DOHH2 (cell line): ENCODE data around the gene LDLRAD4.

Experiments used
- H3F3A ChIP-seq: fragments of 200-600 bp; sonication (generic), shearing (Covaris generic); 2 replicates; pipeline ENCODE4 v1.6.0; 2016; ENCODE audit warnings: antibody characterized with exemption, mild to moderate bottlenecking; ENCODE audit not compliant: control insufficient read depth, insufficient read depth
- H3K27ac ChIP-seq: fragments of 200-600 bp; sonication (generic); 2 replicates; pipeline ENCODE4 v1.5.1; 2014; ENCODE audit warnings: low read depth, mild to moderate bottlenecking, low read length, moderate library complexity
- H3K27me3 ChIP-seq: fragments of 200-600 bp; sonication (generic); 2 replicates; pipeline ENCODE4 v1.6.1; 2014; ENCODE audit warnings: mild to moderate bottlenecking, low read length, mixed read lengths; ENCODE audit not compliant: control insufficient read depth
- H3K36me3 ChIP-seq: fragments of 200-600 bp; sonication (generic); 2 replicates; pipeline ENCODE4 v1.6.1; 2014; ENCODE audit warnings: mild to moderate bottlenecking, low read length, moderate library complexity, mixed read lengths; ENCODE audit not compliant: control insufficient read depth
- H3K4me1 ChIP-seq: fragments of 200-600 bp; sonication (generic); 2 replicates; pipeline ENCODE4 v1.6.1; 2014; ENCODE audit warnings: mild to moderate bottlenecking, low read length, mixed read lengths; ENCODE audit not compliant: control insufficient read depth
- H3K4me2 ChIP-seq: fragments of 200-600 bp; sonication (generic); 2 replicates; pipeline ENCODE4 v1.6.0; 2014; ENCODE audit warnings: mild to moderate bottlenecking, low read length, moderate library complexity
- H3K4me3 ChIP-seq: fragments of 200-600 bp; sonication (generic); 2 replicates; pipeline ENCODE4 v1.5.1; 2014; ENCODE audit warnings: mild to moderate bottlenecking, low read length, mixed read lengths
- H3K79me2 ChIP-seq: fragments of 200-600 bp; sonication (generic); 2 replicates; pipeline ENCODE4 v1.6.1; 2014; ENCODE audit warnings: mild to moderate bottlenecking, low read length, mixed read lengths; ENCODE audit not compliant: control insufficient read depth
- H3K9me2 ChIP-seq: fragments of 200-600 bp; sonication (generic); replicated peaks from 2 replicates; pipeline ENCODE4 v1.6.1; 2014; ENCODE audit warnings: mild to moderate bottlenecking, low read length, mixed read lengths; ENCODE audit not compliant: control insufficient read depth
- H3K9me3 ChIP-seq: fragments of 200-600 bp; sonication (generic); 2 replicates; pipeline ENCODE4 v1.6.1; 2014; ENCODE audit warnings: antibody characterized with exemption, low read length, mixed read lengths; ENCODE audit not compliant: control insufficient read depth, insufficient read depth
- H4K20me1 ChIP-seq: fragments of 200-600 bp; sonication (generic); 2 replicates; pipeline ENCODE4 v1.6.0; 2014; ENCODE audit warnings: low read depth, mild to moderate bottlenecking, antibody characterized with exemption, low read length, moderate library complexity; ENCODE audit not compliant: control insufficient read depth, insufficient read depth
- EZH2phosphoT487 ChIP-seq: fragments of 200-600 bp; sonication (generic); IDR thresholded peaks from 2 replicates; pipeline ENCODE4 v1.6.1; 2017; ENCODE audit warnings: borderline replicate concordance, mild to moderate bottlenecking, antibody characterized with exemption, low read length, moderate library complexity, mixed read lengths
- TF ChIP-seq, protein P1 (sequence below): fragments of 200-600 bp; sonication (generic); IDR thresholded peaks from one replicate; pipeline ENCODE4 v1.5.1; 2014; ENCODE audit warnings: antibody characterized with exemption, mild to moderate bottlenecking, low read depth, low read length; ENCODE audit not compliant: poor library complexity, severe bottlenecking

LDLRAD4 gene

DNA sequence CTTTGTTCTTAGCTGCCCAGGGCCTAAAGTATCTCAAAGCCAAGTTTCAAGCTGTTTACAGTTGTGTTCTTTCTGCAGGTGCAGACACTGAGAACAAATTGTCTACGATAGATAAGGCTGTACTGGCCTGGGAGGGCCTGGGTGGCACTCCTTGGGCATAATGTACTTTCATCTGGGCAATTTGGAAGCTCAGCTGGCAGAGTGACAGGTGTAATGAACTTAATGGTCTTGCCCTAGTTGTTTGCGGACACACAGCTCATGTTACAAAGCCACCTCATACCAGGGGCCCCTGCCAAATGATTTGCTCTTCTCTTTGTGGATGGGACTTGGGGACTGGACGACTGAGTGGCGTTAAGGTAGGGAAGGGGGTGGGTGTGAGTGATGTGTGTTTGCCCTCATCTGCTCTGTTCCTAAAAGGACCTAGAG, 4.3 kb downstream of the LDLRAD4 start:
- H3K4me1 ChIP-seq, result no peaks in the 10 kb centered on the region
- no peaks in the 10 kb centered on the region for H3F3A ChIP-seq
- no peak overlapping the region for H3K27ac ChIP-seq
- no peak overlapping the region for H3K4me3 ChIP-seq
- no peaks in the 10 kb centered on the region for H3K9me3 ChIP-seq
- no peak overlapping the region for H3K4me2 ChIP-seq
- no peaks in the 10 kb centered on the region for H3K9me2 ChIP-seq
- H3K36me3 ChIP-seq, result no peaks in the 10 kb centered on the region
- TF ChIP-seq EZH2phosphoT487, result no peak
- TF ChIP-seq, protein P1, sequence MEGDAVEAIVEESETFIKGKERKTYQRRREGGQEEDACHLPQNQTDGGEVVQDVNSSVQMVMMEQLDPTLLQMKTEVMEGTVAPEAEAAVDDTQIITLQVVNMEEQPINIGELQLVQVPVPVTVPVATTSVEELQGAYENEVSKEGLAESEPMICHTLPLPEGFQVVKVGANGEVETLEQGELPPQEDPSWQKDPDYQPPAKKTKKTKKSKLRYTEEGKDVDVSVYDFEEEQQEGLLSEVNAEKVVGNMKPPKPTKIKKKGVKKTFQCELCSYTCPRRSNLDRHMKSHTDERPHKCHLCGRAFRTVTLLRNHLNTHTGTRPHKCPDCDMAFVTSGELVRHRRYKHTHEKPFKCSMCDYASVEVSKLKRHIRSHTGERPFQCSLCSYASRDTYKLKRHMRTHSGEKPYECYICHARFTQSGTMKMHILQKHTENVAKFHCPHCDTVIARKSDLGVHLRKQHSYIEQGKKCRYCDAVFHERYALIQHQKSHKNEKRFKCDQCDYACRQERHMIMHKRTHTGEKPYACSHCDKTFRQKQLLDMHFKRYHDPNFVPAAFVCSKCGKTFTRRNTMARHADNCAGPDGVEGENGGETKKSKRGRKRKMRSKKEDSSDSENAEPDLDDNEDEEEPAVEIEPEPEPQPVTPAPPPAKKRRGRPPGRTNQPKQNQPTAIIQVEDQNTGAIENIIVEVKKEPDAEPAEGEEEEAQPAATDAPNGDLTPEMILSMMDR, result no peak
- no peaks in the 10 kb centered on the region for H4K20me1 ChIP-seq
- no peaks in the 10 kb centered on the region for H3K79me2 ChIP-seq
- H3K27me3 ChIP-seq, result peaks cover 21% of the 10 kb centered on the region

DNA sequence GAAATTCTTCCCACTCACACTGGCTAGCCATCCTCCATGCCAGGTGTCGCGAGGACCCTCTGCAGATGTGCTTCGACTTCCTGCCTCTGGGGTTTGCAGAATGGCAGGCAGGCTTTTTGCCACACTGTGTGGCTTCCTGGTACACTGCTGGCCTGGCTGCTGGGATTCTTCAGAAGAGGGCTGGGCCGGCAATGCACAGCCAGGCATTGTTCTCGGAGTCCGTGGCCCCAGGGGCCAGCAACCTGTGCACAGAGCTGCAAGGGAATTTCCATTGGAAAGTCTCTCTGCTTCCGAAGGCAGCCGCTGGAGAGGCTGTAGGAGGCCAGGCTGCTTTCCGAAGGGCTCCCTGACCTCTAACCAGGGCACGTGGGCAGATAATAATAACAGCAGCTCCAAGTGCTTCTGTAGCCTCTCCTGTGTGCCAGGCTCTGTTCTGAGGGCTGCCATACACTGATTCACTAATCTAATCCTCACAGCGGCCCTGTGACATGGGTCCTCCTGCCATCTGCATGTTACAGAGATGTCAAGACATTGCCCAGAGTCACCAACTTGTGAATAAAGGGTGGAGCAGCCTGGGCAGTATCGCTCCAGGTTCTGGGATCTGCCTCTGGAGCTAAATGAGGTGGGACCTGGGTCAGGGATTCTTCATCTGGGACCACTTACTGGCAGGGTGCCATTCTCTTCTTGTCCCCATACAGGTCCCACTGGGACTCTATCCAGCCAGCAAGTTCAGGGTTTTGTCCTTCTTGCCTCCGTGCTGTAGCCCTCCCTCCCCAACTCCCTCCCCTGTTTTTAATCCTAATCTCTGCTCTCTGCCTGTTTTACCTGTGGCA, 5.0 kb downstream of the LDLRAD4 start:
- Histone ChIP-seq H4K20me1 (no peaks in the 10 kb centered on the region), H3K27me3 (peaks cover 20% of the 10 kb centered on the region), H3K4me2 (no peak overlapping the region)

DNA sequence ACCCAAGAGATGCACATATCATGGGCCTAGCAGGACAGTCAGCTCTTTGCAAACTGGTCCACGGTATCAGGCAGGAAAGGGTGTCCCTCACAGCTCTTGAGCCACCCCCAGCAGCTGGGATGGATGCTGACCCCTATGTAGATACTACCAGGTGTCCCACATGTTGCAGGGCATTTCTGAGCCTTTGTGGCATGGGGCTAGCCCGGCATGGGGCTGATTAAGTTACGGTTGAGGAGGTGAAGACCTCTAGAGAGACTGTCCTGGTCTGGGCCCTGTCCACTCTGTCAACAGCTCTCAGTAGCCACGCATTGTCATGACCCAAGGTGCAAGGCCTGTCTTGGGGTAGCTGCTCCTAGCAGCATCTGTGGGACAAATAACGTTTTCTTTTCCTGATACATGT, 6.7 kb downstream of the LDLRAD4 start:
- no peaks in the 10 kb centered on the region for H3K79me2 ChIP-seq
- peaks cover 7% of the 10 kb centered on the region; the same call in 1 of the 2 replicates for H3K27me3 ChIP-seq
- no peaks in the 10 kb centered on the region for H3K9me2 ChIP-seq
- TF ChIP-seq, protein P1, result no peak
- no peak for TF ChIP-seq EZH2phosphoT487
- no peaks in the 10 kb centered on the region for H3K4me1 ChIP-seq
- H3K4me3 ChIP-seq, result no peak overlapping the region
- H3K4me2 ChIP-seq, result no peak overlapping the region
- H3K27ac ChIP-seq, result no peak overlapping the region
- H4K20me1 ChIP-seq, result no peaks in the 10 kb centered on the region
- no peaks in the 10 kb centered on the region for H3K36me3 ChIP-seq
- H3K9me3 ChIP-seq, result no peaks in the 10 kb centered on the region
- no peaks in the 10 kb centered on the region for H3F3A ChIP-seq

More for the DNA sequence above, 5.0 kb downstream of the LDLRAD4 start:
- TF ChIP-seq, protein P1, result no peak
- TF ChIP-seq EZH2phosphoT487, result no peak
- no peaks in the 10 kb centered on the region for H3K36me3 ChIP-seq
- no peaks in the 10 kb centered on the region for H3K9me3 ChIP-seq
- no peaks in the 10 kb centered on the region for H3F3A ChIP-seq
- H3K79me2 ChIP-seq, result no peaks in the 10 kb centered on the region
- no peak overlapping the region for H3K4me3 ChIP-seq
- no peaks in the 10 kb centered on the region for H3K9me2 ChIP-seq
- no peaks in the 10 kb centered on the region for H3K4me1 ChIP-seq
- no peak overlapping the region for H3K27ac ChIP-seq
